K562 (cell line): ENCODE data around the gene AIMP2. TPM values are rescaled to one million over a fixed set of nuclear protein-coding genes. Genes with fewer than 3 reads are reported as not detected.
A peak's percentile ranks its signal among the peaks of the same experiment; 100 is the strongest.

Experiments used
- KDM2B ChIP-seq: fragments of 250-450 bp; sonication (Bioruptor Pico); IDR thresholded peaks from 2 replicates; pipeline ENCODE4 v1.8.0; 2021; ENCODE audit warnings: mild to moderate bottlenecking, moderate library complexity
- LCOR ChIP-seq: sonication (generic); formaldehyde crosslinking; IDR thresholded peaks from 2 replicates; pipeline ENCODE4 v1.8.0; 2022; ENCODE audit warnings: mild to moderate bottlenecking, missing genetic modification reagents
- NCOA6 ChIP-seq: fragments of 450-650 bp; IDR thresholded peaks from 2 replicates; pipeline ENCODE4 v1.6.1; 2017; ENCODE audit warnings: mild to moderate bottlenecking
- RERE ChIP-seq: sonication (generic); formaldehyde crosslinking; IDR thresholded peaks from 2 replicates; pipeline ENCODE4 v1.8.0; 2023; ENCODE audit warnings: missing genetic modification reagents, mild to moderate bottlenecking, borderline replicate concordance
- SMARCB1 ChIP-seq: IDR thresholded peaks from 2 replicates; pipeline ENCODE4 v1.6.1; 2011; ENCODE audit warnings: improper control_type of control experiment, low read depth; ENCODE audit not compliant: insufficient read length
- SP1 ChIP-seq: sonication (generic); formaldehyde crosslinking; IDR thresholded peaks from 2 replicates; pipeline ENCODE4 v1.8.1; 2022; ENCODE audit warnings: mild to moderate bottlenecking, missing genetic modification reagents
- TFAM ChIP-seq: fragments of 250-450 bp; sonication (Bioruptor Pico); conservative IDR thresholded peaks from 2 replicates; pipeline ENCODE4 v1.5.0; 2021; ENCODE audit warnings: mild to moderate bottlenecking, moderate library complexity
- UBTF ChIP-seq, 2 experiments: IDR thresholded peaks; 2 replicates each; pipeline ENCODE4 v1.6.1; 2012; ENCODE audit warnings: improper control_type of control experiment in 2 of 2, low read depth in 2 of 2, low read length in 2 of 2, borderline replicate concordance in 1 of 2
- YY1 ChIP-seq, 3 experiments: IDR thresholded peaks; 2 replicates each; pipeline ENCODE4 v1.6.1; 2011; ENCODE audit warnings: low read length in 2 of 3, mild to moderate bottlenecking in 2 of 3, moderate library complexity in 2 of 3, borderline replicate concordance in 1 of 3, control low read depth in 1 of 3, low read depth in 1 of 3; ENCODE audit not compliant: insufficient read depth in 3 of 3, insufficient replicate concordance in 2 of 3, control insufficient read depth in 1 of 3, insufficient read length in 1 of 3; ENCODE audit errors: extremely low read depth in 1 of 3
- ZNF589 ChIP-seq: fragments of 200-800 bp; sonication (Bioruptor generic); IDR thresholded peaks from 2 replicates; pipeline ENCODE4 v1.6.1; 2016; ENCODE audit warnings: low read depth, missing genetic modification characterization, missing compliant biosample characterization
- ZNF639 ChIP-seq, 2 experiments: fragments of 200-800 bp in 1 of 2; sonication (Bioruptor generic) in 1 of 2; sonication (generic) in 1 of 2; formaldehyde crosslinking in 1 of 2; IDR thresholded peaks in 1 of 2; conservative IDR thresholded peaks in 1 of 2; 2 replicates each; pipeline versions ENCODE4 v1.5.0 to v1.6.1; 2016 to 2020; ENCODE audit warnings: missing compliant biosample characterization in 1 of 2, missing genetic modification characterization in 1 of 2, missing genetic modification reagents in 1 of 2
- polyA plus RNA-seq, 8 experiments: library from polyadenylated mRNA; depleted of rRNA in 4 of 8; stranded (reverse) in 5 of 8; unstranded in 3 of 8; fragments of >200 nt; fragmentation: Nextera tagmentation in 2 of 8; fragmentation: Illumina TruSeq in 1 of 8; extraction: Ambion mirVana in 2 of 8; extraction: Trizol in 1 of 8; gene quantifications; 2 replicates each; pipeline versions ENCODE4 v1.2.1 to v1.2.3, GENCODE V29; 2011 to 2014; ENCODE audit warnings: inconsistent platforms in 1 of 8, missing spikeins in 1 of 8
- total RNA-seq, 7 experiments: library from RNA; depleted of rRNA in 6 of 7; stranded (reverse); fragments of >200 nt in 6 of 7; fragmentation: Illumina TruSeq in 2 of 7; extraction: Trizol in 2 of 7; gene quantifications; 2 replicates each; pipeline versions ENCODE4 v1.2.1 to v1.2.3, GENCODE V29; 2011 to 2021; ENCODE audit warnings: low replicate concordance in 1 of 7
- TF ChIP-seq, protein P1 (sequence below): conservative IDR thresholded peaks from 2 replicates; pipeline ENCODE4 v1.6.1; 2011; ENCODE audit warnings: low read depth, mild to moderate bottlenecking, low read length; ENCODE audit not compliant: control insufficient read depth

The AIMP2 gene
- total and polyA plus RNA-seq, 9 of the 15 experiments (the other 6 are each of a cell fraction or from before 2014, with no cell fraction given): 47.5 to 84.9 (median 63.5) TPM

- TF ChIP-seq RERE: no peak; the same call in 1 of the 2 replicates
- TF ChIP-seq UBTF (IDR thresholded peaks at IDR 0.05; ENCODE audit: borderline replicate concordance in 1 of 2, low read depth in 2 of 2, low read length in 2 of 2): no peak
- TF ChIP-seq NCOA6: no peak
- TF ChIP-seq ZNF589: peak; percentile 95
- TF ChIP-seq TFAM (CRISPR knock-in tag): no peak
- TF ChIP-seq KDM2B (CRISPR knock-in tag): 0 out of 2 replicates have a peak, but pooled peaks have one; percentile 13
- TF ChIP-seq, protein P1, sequence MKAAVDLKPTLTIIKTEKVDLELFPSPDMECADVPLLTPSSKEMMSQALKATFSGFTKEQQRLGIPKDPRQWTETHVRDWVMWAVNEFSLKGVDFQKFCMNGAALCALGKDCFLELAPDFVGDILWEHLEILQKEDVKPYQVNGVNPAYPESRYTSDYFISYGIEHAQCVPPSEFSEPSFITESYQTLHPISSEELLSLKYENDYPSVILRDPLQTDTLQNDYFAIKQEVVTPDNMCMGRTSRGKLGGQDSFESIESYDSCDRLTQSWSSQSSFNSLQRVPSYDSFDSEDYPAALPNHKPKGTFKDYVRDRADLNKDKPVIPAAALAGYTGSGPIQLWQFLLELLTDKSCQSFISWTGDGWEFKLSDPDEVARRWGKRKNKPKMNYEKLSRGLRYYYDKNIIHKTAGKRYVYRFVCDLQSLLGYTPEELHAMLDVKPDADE: peak; percentile 21; the same call in 1 of the 2 replicates
- TF ChIP-seq ZNF639 (CRISPR knock-in tag; conservative IDR thresholded peaks at IDR 0.05 in 1 of 2, IDR thresholded peaks at IDR 0.05 in 1 of 2): peak in 1 of 2 experiments; percentile 91; a peak in 2 of 4 replicates
- no peak for TF ChIP-seq SMARCB1
- peak; percentile 93 for TF ChIP-seq LCOR (CRISPR knock-in tag)
- TF ChIP-seq YY1 (IDR thresholded peaks at IDR 0.05; ENCODE audit: borderline replicate concordance in 1 of 3, control insufficient read depth in 1 of 3, extremely low read depth in 1 of 3, insufficient read depth in 3 of 3, insufficient read length in 1 of 3, insufficient replicate concordance in 2 of 3, low read depth in 1 of 3, low read length in 2 of 3): peak in 2 of 3 experiments; percentile 18 to 74
- peak; percentile 90 for TF ChIP-seq SP1 (CRISPR knock-in tag)
These were observed at the start of gene AIMP2, which contains the start of gene PMS2 (continued) for GRCh38 chr7:6008668-6009611.
